Epithelial cell of esophagus (primary cell): ENCODE results near the gene ANXA10.
"Not testable (repeated sequence)": the region's sequence is repeated elsewhere in the genome, so short reads cannot be mapped to it uniquely, and the experiment has no call there.

Source experiments
- DNase-seq: peaks from one replicate; pipeline ENCODE4 v3.0.0; 2010; ENCODE audit warnings: low read depth
- H3K4me3 ChIP-seq: 2 replicates; pipeline ENCODE4 v1.5.1; 2011; ENCODE audit warnings: mild to moderate bottlenecking, low read length, control low read depth
- TF ChIP-seq, protein P1 (sequence below): IDR thresholded peaks from 2 replicates; pipeline ENCODE4 v1.5.1; 2011; ENCODE audit warnings: low read depth, mild to moderate bottlenecking, low read length, control low read depth, inconsistent platforms; ENCODE audit not compliant: insufficient read depth; ENCODE audit errors: missing control alignments

ANXA10 gene

DNA sequence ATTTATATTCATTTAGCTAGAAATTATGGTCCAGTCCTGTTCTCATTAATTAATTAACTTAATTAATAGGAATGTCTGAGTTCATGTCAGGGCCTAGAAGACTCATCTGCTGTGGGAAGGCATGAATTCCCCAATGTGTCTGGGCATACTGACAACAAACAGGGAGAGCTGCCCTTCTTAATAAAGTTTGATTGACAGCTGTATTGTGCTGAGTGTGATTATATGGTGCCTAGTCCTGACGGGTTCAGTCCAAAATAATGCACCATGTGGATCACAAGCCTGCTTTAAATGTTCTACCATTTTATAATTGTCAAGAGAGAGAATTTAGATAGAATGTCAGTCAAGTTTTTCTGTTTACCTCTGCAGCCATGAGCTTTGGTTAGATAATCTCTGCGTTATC is 34.6 kb downstream of the ANXA10 start:
- no peak overlapping the region for H3K4me3 ChIP-seq
- TF ChIP-seq, protein P1, sequence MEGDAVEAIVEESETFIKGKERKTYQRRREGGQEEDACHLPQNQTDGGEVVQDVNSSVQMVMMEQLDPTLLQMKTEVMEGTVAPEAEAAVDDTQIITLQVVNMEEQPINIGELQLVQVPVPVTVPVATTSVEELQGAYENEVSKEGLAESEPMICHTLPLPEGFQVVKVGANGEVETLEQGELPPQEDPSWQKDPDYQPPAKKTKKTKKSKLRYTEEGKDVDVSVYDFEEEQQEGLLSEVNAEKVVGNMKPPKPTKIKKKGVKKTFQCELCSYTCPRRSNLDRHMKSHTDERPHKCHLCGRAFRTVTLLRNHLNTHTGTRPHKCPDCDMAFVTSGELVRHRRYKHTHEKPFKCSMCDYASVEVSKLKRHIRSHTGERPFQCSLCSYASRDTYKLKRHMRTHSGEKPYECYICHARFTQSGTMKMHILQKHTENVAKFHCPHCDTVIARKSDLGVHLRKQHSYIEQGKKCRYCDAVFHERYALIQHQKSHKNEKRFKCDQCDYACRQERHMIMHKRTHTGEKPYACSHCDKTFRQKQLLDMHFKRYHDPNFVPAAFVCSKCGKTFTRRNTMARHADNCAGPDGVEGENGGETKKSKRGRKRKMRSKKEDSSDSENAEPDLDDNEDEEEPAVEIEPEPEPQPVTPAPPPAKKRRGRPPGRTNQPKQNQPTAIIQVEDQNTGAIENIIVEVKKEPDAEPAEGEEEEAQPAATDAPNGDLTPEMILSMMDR: no peak
- no peak for DNase-seq

DNA sequence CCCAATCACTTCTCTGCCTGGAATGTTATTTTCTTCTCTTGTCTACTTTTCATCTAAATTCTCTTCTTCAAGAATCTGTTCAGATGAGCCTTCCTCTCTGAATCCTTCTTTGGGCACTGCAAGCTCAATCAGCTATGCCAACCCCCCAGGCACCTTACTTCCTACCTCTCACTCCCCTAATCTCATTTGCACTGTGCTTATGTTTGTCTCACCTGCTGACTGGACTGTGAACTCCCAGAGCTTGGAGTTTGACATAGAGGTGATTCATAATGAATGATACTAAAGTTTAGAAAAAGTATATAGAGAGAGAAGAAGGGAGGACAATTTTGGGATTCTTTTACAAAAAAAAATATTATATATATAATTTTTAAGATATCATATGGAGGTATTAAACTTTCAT is 36.3 kb downstream of the ANXA10 start:
- TF ChIP-seq, protein P1: no peak
- DNase-seq: peak; percentile 48
- H3K4me3 ChIP-seq: no peak overlapping the region

DNA sequence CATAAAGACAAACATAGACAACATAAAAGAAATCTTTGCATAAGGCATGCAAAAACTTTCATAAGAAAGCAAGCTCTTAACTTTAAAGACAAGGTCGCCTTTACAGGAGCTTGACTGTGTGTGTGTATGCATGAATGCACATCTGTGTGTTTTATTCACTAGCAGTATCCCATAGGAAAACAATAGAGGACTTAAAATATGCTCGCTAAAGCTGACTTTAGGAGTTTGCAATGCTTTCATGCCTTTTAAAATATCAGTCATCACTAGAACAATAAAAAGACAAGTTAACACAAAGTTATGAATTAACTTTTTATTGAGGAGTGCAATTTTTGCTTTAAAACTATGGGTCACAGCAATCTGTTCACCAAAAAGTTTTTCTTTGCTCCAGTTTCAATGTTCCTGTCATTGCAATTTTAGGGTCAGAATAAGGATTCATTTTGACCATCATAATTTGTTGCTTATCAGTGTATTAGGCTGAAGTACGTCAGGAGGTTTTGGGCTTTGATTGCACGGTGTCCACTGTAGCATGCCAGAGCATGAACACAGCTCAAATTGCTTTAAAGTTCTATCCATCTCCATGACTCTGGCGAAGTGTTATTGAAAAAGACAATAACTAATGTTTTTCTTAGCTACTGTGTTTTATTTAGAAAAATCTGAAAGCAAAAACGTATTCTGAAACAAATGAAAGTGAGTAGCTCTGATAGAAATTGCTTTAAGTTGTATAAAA is 36.9 kb downstream of the ANXA10 start:
- DNase-seq: no peak
- TF ChIP-seq, protein P1: no peak
- no peak overlapping the region for H3K4me3 ChIP-seq

DNA sequence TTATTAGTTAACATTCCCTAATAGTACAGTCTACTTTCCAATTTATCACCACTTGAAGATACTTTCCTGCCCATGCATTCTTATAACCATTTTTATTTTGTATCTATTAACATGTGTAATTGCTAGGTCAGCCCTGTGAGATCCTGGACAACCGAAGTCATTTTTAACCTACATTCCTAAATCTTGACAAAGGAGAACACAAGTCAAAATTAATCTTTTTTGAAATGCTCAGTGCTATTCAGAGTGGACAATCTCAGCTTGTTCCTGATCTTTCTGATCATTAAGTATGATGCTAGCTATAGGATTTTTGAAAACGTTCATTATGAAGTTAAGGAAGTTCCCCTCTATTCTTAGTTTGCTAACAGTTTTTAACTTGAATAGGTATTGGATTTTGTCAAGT is 37.5 kb downstream of the ANXA10 start:
- no peak for DNase-seq
- H3K4me3 ChIP-seq: no peak overlapping the region
- TF ChIP-seq, protein P1: no peak

DNA sequence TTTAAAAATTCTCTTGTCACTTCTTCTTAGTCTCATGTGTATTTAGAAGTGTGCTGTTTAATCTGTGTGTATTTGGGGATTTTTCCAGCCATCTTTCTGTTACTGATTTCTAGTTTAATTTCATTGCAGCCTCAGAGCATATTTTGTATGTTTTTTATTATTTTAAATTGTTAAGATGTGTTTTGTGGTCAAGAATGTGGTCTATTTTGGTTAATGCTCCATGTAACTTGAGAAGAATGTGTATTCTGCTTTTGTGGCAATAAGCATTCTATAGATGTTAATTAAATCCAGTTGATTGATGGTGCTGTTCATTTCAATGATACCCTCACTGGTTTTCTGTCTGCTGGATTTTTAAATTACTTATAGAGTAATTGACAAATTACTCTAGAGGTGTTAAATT is 38.9 kb downstream of the ANXA10 start:
- no peak for DNase-seq
- TF ChIP-seq, protein P1: no peak
- H3K4me3 ChIP-seq: no peak overlapping the region

DNA sequence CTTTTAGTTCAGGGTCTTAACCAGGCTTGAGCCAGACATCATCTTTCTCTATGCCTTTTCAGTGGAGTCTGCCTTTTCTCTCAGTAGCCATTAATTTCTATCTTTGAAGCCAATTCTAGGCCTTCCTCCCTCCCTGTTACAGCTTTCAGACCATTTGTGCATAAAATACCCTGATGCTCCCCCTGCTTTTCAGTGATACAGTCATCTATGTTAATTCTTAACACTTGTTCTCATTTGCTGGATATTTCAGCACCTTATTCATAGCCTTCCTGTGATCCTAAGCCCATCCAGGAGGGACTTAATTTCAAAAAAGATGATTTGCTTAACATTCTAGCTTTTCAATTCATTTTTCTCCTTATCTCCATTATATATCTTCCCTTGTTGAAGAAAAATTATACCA is 42.3 kb downstream of the ANXA10 start:
- TF ChIP-seq, protein P1: no peak
- no peak overlapping the region for H3K4me3 ChIP-seq
- DNase-seq: no peak

DNA sequence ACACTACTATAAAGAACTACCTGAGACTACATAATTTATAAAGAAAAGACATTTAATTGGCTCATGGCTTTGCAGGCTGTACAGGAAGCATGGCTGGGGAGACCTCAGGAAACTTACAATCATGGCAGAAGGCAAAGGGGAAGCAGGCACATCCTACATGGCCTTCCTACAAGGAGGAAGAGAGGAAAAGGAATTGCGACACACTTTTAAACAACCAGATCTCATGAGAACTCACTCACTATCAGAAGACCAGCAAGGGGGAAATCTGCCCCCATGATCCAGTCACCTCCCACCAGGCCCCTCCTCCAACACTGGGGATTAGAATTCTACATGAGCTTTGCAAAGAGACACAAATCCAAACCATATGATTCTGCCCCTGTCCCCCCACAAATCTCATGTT is 43.5 kb downstream of the ANXA10 start:
- not testable (repeated sequence) for DNase-seq, H3K4me3 ChIP-seq

DNA sequence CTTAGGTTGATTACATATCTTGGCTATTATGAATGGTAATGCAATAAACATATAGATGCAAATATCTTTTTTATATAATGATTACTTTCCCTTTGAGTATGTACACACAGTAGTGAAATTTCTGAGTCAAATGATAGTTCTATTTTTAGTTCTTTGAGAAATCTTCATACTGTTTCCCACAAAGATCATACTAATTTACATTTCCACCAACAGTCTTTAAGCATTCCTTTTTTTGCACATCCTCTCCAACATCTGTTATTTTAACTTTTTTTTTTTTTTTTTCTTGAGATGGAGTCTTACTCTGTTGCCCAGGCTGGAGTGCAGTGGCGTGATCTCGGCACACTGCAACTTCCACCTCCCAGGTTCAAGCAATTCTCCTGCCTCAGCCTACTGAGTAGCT is 45.4 kb downstream of the ANXA10 start:
- DNase-seq, H3K4me3 ChIP-seq: not testable (repeated sequence)
